Measurements from ENCODE around the gene BCAS3. TPM values are rescaled to one million over a fixed set of nuclear protein-coding genes. Genes with fewer than 3 reads are reported as not detected.

The BCAS3 gene
- polyA plus RNA-seq, 1 donor, result 29.1 TPM

- DNase-seq, result no peak
These were observed 612.0 kb downstream of the BCAS3 start for GRCh38 chr17:61289408-61290385.

GRCh38 chr17:61291451-61292285 lies 614.0 kb downstream of the BCAS3 start:
- DNase-seq, result peak; percentile 66

- DNase-seq, result no peak
These were observed 616.6 kb downstream of the BCAS3 start for GRCh38 chr17:61294286-61294685.

- DNase-seq, result no peak
These were observed 617.1 kb downstream of the BCAS3 start for GRCh38 chr17:61294777-61295176.

- DNase-seq, result no peak
These were observed 618.4 kb downstream of the BCAS3 start for GRCh38 chr17:61296058-61296457.

- DNase-seq, result no peak
These were observed 622.2 kb downstream of the BCAS3 start for GRCh38 chr17:61299517-61300513.

- no peak for DNase-seq
These were observed 625.5 kb downstream of the BCAS3 start for GRCh38 chr17:61302953-61303816.

GRCh38 chr17:61303817-61304096 lies 626.1 kb downstream of the BCAS3 start:
- no peak for DNase-seq

- DNase-seq, result no peak
These were observed 627.4 kb downstream of the BCAS3 start for GRCh38 chr17:61305024-61305423.

GRCh38 chr17:61306003-61306402 lies 628.4 kb downstream of the BCAS3 start:
- DNase-seq, result no peak

- DNase-seq, result no peak
These were observed 630.5 kb downstream of the BCAS3 start for GRCh38 chr17:61307905-61308886.

GRCh38 chr17:61309362-61310256 lies 632.0 kb downstream of the BCAS3 start:
- DNase-seq, result no peak

GRCh38 chr17:61310590-61310989 lies 632.9 kb downstream of the BCAS3 start:
- no peak for DNase-seq

GRCh38 chr17:61312406-61313295 lies 635.0 kb downstream of the BCAS3 start:
- DNase-seq, result no peak

- DNase-seq, result no peak
These were observed 636.0 kb downstream of the BCAS3 start for GRCh38 chr17:61313461-61314326.

- DNase-seq, result no peak
These were observed 636.9 kb downstream of the BCAS3 start for GRCh38 chr17:61314368-61315078.

Data from left kidney (tissue), 2 donors.